Fibroblast of lung (primary cell): ENCODE measurements around the gene ARHGEF16.

Experiments
- EZH2 ChIP-seq: IDR thresholded peaks from 2 replicates; pipeline ENCODE4 v1.5.1; 2012; ENCODE audit warnings: low read length, control low read depth, mild to moderate bottlenecking; ENCODE audit errors: missing control alignments
- TF ChIP-seq, protein P1 (sequence below), 2 donors: IDR thresholded peaks in 1 of 2; conservative IDR thresholded peaks in 1 of 2; 1 replicate in 1 of 2; 2 replicates in 1 of 2; pipeline ENCODE4 v1.5.1; 2011 to 2012; ENCODE audit warnings: low read length in 2 of 2, control low read depth in 1 of 2, inconsistent platforms in 1 of 2, low read depth in 1 of 2, mild to moderate bottlenecking in 1 of 2

DNA sequence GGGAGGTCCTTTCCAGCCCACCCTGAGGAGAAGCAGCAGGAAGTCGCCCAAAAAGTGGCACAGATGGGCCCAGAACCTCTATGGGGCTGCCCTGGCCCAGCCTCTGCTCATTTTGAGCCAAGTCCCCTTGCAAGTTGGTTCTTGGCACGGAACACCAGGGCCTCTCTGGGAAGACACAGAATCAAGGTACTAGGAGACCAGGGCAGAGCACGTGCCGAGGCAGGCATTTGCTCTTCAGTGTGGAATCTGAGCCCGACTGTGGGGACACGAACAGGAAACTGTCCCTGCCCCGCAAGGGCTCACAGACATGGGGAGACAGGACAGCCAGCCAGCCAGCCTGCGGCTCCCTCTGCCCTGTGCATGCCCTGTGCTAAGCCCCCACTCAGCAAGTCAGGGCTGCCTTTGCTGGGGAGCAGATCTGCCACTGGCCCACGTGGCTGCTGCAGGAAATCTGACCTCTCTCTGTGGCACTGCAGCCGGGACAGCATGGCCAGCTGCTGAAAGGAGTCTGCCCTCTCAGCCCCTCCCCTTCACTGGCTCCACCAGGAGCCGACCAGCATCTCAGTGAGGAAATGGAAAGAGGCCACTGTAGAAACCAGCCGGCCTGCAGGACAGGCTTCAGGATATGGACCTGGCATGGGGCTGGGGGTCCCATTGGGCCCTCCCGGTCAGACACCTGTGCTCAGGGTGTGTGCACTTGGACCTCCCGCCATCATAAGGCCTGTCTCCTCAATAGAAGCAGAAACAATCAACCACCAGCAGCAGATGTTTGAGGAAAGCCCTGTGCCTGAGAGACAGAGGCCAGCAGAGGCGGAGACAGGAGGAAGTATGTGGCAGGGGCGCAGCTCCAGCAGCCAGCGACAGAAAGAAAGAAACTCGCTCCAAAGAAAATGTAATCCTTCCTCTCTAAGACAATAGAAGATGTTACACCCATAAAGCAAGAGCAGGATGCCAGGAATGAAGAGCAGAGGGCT is 3.7 kb downstream of the ARHGEF16 start:
- TF ChIP-seq EZH2: no peak
- TF ChIP-seq, protein P1, sequence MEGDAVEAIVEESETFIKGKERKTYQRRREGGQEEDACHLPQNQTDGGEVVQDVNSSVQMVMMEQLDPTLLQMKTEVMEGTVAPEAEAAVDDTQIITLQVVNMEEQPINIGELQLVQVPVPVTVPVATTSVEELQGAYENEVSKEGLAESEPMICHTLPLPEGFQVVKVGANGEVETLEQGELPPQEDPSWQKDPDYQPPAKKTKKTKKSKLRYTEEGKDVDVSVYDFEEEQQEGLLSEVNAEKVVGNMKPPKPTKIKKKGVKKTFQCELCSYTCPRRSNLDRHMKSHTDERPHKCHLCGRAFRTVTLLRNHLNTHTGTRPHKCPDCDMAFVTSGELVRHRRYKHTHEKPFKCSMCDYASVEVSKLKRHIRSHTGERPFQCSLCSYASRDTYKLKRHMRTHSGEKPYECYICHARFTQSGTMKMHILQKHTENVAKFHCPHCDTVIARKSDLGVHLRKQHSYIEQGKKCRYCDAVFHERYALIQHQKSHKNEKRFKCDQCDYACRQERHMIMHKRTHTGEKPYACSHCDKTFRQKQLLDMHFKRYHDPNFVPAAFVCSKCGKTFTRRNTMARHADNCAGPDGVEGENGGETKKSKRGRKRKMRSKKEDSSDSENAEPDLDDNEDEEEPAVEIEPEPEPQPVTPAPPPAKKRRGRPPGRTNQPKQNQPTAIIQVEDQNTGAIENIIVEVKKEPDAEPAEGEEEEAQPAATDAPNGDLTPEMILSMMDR (conservative IDR thresholded peaks at IDR 0.05 in 1 of 2, IDR thresholded peaks at IDR 0.05 in 1 of 2; ENCODE audit: low read depth in 1 of 2, low read length in 2 of 2): no peak
